Right lobe of liver (tissue), 6 donors: ENCODE measurements around the gene HIF1AN. TPM values are rescaled to one million over a fixed set of nuclear protein-coding genes. Genes with fewer than 3 reads are reported as not detected.
A peak's percentile ranks its signal among the peaks of the same experiment; 100 is the strongest.

Source experiments
- ATAC-seq, 4 donors: fragments of 200-7000 bp; cut with Tn5 transposase; one replicate each; pipeline ENCODE4 v1.9.1; 2020; ENCODE audit warnings: mild to moderate bottlenecking in 4 of 4, moderate library complexity in 4 of 4
- DNase-seq, 3 donors: peaks; one replicate each; pipeline ENCODE4 v3.0.0-alpha.2; 2020
- H3K27ac ChIP-seq, 3 donors: fragments of 200-600 bp; one replicate each; pipeline ENCODE4 v1.8.0; 2022
- H3K27me3 ChIP-seq, 2 donors: fragments of 200-600 bp; one replicate each; pipeline ENCODE4 v1.8.0; 2022
- H3K36me3 ChIP-seq, 4 donors: fragments of 200-600 bp; sonication (generic) in 1 of 4; one replicate each; pipeline versions ENCODE4 v1.5.1 to v1.8.0; 2017 to 2022; ENCODE audit warnings: control low read depth in 1 of 4
- H3K4me1 ChIP-seq, 4 donors: fragments of 200-600 bp; sonication (generic) in 1 of 4; one replicate each; pipeline versions ENCODE4 v1.5.1 to v1.8.0; 2017 to 2022; ENCODE audit warnings: control low read depth in 1 of 4
- H3K4me3 ChIP-seq, 3 donors: fragments of 200-600 bp; one replicate each; pipeline ENCODE4 v1.8.0; 2022
- H3K9me3 ChIP-seq, 4 donors: fragments of 200-600 bp; sonication (generic) in 1 of 4; one replicate each; pipeline versions ENCODE4 v1.5.1 to v1.8.0; 2017 to 2022; ENCODE audit warnings: control low read depth in 1 of 4
- CTCF ChIP-seq, 4 donors: fragments of 200-600 bp in 3 of 4; fragments of 450-650 bp in 1 of 4; IDR thresholded peaks; one replicate each; pipeline versions ENCODE4 v1.5.1 to v1.8.0; 2016 to 2022; ENCODE audit warnings: antibody characterized with exemption in 4 of 4, mild to moderate bottlenecking in 2 of 4
- POLR2A ChIP-seq: fragments of 450-650 bp; IDR thresholded peaks from one replicate; pipeline ENCODE4 v1.6.1; 2017; ENCODE audit warnings: antibody characterized with exemption, mild to moderate bottlenecking
- WGBS: methylation state at CpG from one replicate; pipeline ENCODE4 v1.1.6; 2018; ENCODE audit warnings: low coverage, low lambda C conversion rate; ENCODE audit not compliant: insufficient coverage; ENCODE audit errors: missing lambda C conversion rate; 5-methylcytosine and 5-hydroxymethylcytosine counted together
- intact Hi-C, 2 donors: fragments of 100-400 bp; cut with DNase I; formaldehyde crosslinking; loops; one replicate each; pipeline versions ENCODE4 v1.11.2 to v1.14.1; 2022
- long read RNA-seq: library from polyadenylated mRNA; unstranded; transcript quantifications from one replicate; pipeline ENCODE4 v2.0.0, GENCODE V29; 2019
- total RNA-seq, 6 experiments: library from RNA; depleted of rRNA in 2 of 6; stranded (reverse); fragments of >200 nt in 2 of 6; fragmentation: NEBNext Ultra II Directional in 3 of 6; extraction: Animal tissue kit (Norgen Biotek cat#: 25700) in 3 of 6; gene quantifications; one replicate each; pipeline versions ENCODE4 v1.1.0 to v1.2.4, GENCODE V29; 2016 to 2023
- donor health status: DM: no; HTN: yes; CAD: no.
- donor health status: DM: no; HTN: no; CAD: no.
- donor health status: DM: no; HTN: no; CAD: no.
- donor health status: DM: no; HTN: yes; CAD: no.
- donor health status: DM: no; HTN: yes; CAD: no.

Gene HIF1AN
- 10 to 100 TPM in 3 of 6 experiments, 1 to 10 TPM in 3; 4.5 to 13.9 (median 11.3) TPM for total RNA-seq
- long read RNA-seq, full-length matches to known transcripts, result 5 of 5 reads
- long read RNA-seq, partial matches to known transcripts, result 0 of 5 reads
- long read RNA-seq, other reads (novel, unspliced or antisense), result 0 of 5 reads

- intact Hi-C loops, result no loop called here
- DNase-seq (peak; percentile 84 to 90 (median 90)), ATAC-seq (peak; percentile 99 to 100 (median 100))
- Histone ChIP-seq H3K4me3 (peak within 1 kb of the TSS; percentile 71 to 82 (median 74)), H3K27ac (peak within 1 kb of the TSS in 2 of 3 donors; percentile 13 to 16), H3K36me3 (peaks cover 0 to 21% (median 4%) of the 10 kb centered on the region in 4 donors), H3K4me1 (peaks cover 0 to 17% (median 4%) of the 10 kb centered on the region in 4 donors), H3K27me3 (no peaks in the 10 kb centered on the region), H3K9me3 (no peaks in the 10 kb centered on the region)
- TF ChIP-seq POLR2A (peak; percentile 66), CTCF (IDR thresholded peaks at IDR 0.05) (peak; percentile 82 to 98 (median 94))
- under 1% methylated on average over 35 of the region's 35 CpGs for WGBS
Observed at GRCh38 chr10:100535715-100536353, at the start of gene HIF1AN. TSS of gene HIF1AN (plus strand) at chr10:100535943. CDS start at chr10:100535959, 16 bp downstream.

GRCh38 chr10:100487529-100487928 lies 48.2 kb upstream of the HIF1AN start:
- no CpG with 5 or more reads among the region's 6 CpGs for WGBS
- Histone ChIP-seq H3K27ac (no peak overlapping the region), H3K27me3 (no peaks in the 10 kb centered on the region), H3K4me3 (no peak overlapping the region), H3K36me3 (peaks cover 0 to 12% (median 0%) of the 10 kb centered on the region in 4 donors), H3K9me3 (no peaks in the 10 kb centered on the region), H3K4me1 (peaks cover 0 to 6% (median 2%) of the 10 kb centered on the region in 4 donors)
- TF ChIP-seq POLR2A (no peak), CTCF (IDR thresholded peaks at IDR 0.05) (no peak)
- intact Hi-C loops, result no loop called here
- DNase-seq, result no peak
- no peak for ATAC-seq

GRCh38 chr10:100489396-100489795 lies 46.3 kb upstream of the HIF1AN start:
- Histone ChIP-seq H3K27ac (no peak overlapping the region), H3K4me3 (no peak overlapping the region), H3K27me3 (no peaks in the 10 kb centered on the region), H3K4me1 (no peaks in the 10 kb centered on the region), H3K9me3 (no peaks in the 10 kb centered on the region), H3K36me3 (peaks cover 0 to 12% (median 0%) of the 10 kb centered on the region in 4 donors)
- WGBS, result 100% methylated on average over 4 of the region's 5 CpGs
- ATAC-seq (no peak), DNase-seq (no peak)
- intact Hi-C loops, result no loop called here
- no peak for TF ChIP-seq CTCF (IDR thresholded peaks at IDR 0.05)
- no peak for TF ChIP-seq POLR2A

GRCh38 chr10:100490531-100490930 lies 45.2 kb upstream of the HIF1AN start:
- intact Hi-C loops, result no loop called here
- ATAC-seq (no peak), DNase-seq (no peak)
- Histone ChIP-seq H3K36me3 (peaks cover 0 to 16% (median 0%) of the 10 kb centered on the region in 4 donors), H3K27ac (no peak overlapping the region), H3K4me1 (no peaks in the 10 kb centered on the region), H3K9me3 (no peaks in the 10 kb centered on the region), H3K4me3 (no peak overlapping the region), H3K27me3 (no peaks in the 10 kb centered on the region)
- WGBS, result 83% methylated on average over 2 of the region's 2 CpGs
- TF ChIP-seq CTCF (IDR thresholded peaks at IDR 0.05) (no peak), POLR2A (no peak)
